NCI-H146 (cell line): ENCODE data around the gene PPHLN1.
"Not testable (repeated sequence)": the region's sequence is repeated elsewhere in the genome, so short reads cannot be mapped to it uniquely, and the experiment has no call there.

Experiments
- DNase-seq: peaks from one replicate; lab custom pipeline; 2025; lab: John Stamatoyannopoulos, UW

Gene PPHLN1

GRCh38 chr12:42322567-42322966 is 3.4 kb upstream of the PPHLN1 start:
- no peak for DNase-seq

DNA sequence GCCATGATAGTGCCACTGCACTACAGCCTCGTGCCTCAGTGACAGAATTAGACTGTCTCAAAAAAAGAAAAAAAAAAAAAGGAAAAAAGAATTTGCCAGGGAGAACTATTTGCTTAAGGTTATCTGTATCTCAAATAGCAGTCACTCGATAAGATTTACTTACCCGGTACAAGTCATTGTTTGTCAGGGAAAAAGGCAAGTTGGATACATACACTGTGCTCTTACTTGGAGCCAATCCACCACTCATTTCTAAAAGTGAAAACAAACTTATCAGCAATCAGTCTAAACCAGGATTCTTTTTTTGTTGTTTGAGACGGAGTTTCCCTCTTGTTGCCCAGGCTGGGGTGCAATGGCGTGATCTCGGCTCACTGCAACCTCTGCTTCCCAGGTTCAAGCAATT is 2.1 kb upstream of the PPHLN1 start:
- no peak for DNase-seq

DNA sequence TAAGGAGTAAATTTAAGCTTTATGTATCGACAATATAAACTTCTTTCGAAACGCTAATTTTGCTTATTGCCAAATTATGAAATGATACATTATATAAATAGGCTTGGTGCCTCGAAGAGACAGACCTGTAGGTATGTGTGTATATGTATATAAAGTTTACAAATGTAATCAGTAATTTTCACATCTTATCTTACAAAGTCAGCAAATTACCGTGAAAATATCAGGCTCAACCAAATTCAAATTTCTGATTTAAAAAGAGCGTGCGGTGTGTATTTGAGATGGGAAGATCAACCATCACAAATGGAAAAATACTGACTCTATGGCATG is 678 bp upstream of the PPHLN1 start:
- no peak for DNase-seq

DNA sequence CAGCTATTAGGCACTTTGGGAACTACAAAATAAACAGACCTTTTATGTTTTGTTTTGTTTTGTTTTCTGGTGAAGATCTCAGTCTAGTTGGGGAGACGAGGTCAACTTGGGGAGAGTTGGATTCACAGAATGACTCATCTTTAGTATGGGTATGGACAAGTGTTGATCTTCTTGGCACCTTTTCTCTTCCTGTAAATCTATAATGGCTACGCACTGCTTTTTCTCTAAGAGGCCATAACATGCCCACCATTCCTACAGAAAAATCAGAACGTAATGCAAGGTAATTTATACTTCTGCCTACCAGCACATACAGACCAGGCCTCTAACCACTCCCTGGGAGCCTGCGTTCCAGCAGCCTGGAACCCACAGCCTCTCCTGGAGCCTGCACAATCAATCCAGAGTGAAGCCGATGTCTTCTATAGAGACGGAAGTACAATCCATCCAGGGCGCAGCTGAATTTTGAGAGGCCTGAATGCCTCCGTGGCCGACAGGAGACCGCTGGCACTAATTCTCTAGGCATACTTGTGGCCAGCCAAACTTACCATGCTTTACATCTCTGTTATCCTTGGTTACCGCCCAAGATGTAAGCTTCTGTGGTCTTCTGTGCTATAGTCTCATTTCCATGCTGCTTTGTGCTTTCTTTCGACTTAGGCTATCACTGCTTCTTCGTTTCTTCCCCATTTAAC is 717 bp downstream of the PPHLN1 start:
- peak; percentile 36 for DNase-seq

GRCh38 chr12:42327227-42327590 is 1.2 kb downstream of the PPHLN1 start:
- DNase-seq: no peak

DNA sequence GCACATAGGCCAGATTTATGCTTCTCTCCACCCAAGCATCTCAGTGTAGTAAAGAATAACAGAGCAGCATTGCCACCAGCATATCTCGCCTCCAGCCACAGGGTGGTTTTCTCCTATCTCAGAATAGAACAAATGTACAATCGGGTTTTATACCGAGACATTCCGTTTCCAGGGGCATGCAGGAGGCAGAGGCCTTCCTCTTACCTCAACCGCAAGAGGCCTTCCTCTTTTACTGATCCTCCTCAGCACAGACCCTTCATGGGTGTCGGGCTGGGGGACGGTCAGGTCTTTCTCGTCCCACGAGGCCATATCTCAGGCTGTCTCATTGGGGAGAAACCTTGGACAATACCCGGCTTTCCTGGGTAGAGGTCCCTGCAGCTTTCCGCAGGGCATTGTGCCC is 4.1 kb downstream of the PPHLN1 start:
- not testable (repeated sequence) for DNase-seq

GRCh38 chr12:42332301-42333285 is 6.6 kb downstream of the PPHLN1 start:
- peak; percentile 28 for DNase-seq

DNA sequence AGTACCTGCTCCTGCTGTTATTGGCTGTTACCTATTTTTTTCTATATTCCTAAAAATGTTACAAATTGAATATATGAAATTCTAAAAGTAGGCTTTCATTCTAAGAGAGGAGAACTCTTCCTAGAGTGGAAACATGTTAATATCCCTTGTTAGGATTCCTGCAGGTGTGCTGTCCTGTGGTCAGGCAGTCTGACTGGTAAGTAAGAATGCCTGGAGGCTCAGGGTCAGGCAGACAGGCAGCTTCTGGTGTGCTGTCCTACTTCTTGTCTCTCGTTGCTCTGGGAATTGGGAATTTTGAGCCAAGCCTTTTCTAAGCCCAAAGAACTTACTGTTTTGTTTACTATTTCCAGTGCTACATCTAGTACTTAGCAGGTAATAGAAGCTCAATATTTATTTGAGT is 10.3 kb downstream of the PPHLN1 start:
- DNase-seq: no peak

DNA sequence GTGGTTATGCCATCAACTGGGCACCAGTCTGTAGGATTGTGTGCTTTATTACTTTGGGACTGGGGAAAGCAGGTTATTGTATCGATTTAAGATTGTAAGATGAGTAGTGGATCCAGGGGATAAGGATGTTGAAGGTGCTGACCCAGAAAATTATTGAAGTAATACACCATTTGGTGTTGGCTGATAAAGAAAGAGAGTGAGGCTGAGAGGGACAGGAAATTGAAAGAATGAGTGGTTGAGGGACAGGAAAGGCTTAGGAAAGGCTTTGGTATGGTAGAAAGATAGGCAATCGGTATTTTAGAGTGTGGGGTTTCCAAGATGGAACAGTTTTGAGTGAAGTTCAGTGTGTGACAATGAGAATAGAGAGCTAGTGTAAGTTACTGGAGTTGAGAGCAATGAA is 12.3 kb downstream of the PPHLN1 start:
- no peak for DNase-seq

DNA sequence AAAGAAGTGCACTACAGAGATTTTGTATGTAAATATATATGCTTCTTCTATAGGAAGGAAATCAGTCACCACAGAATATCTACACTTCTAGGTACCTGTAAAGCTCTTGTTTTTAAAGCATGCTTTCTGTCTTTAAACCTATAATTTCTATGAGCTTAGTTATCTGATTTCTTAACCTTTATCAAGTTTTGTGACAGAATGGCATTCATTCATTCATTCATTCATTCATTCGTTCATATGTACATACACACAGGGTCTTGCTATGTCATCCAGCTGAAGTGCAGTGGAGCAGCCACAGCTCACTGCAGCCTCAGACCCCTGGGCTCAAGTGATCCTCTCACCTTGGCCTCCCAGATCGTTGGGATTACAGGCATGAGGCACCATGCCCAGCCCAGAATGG is 16.1 kb downstream of the PPHLN1 start:
- no peak for DNase-seq

DNA sequence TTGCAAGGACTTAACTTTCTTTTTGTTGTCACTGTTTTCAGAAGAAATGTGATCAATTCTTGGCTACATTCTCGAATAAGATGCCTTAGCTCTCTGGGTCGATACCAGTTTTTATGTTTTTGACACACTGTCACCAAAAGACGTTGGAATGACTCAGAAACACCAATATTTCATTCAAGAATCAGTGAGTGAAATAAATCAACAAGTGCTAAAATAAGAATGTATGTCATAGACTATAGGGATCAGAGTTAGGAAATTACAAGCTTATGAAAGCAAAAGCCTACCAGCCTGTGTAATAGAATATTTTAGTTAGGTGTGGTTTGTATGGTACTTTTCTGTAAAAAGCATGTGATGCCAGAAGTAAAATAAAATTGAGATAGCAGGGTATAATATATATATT is 17.8 kb downstream of the PPHLN1 start:
- DNase-seq: no peak

DNA sequence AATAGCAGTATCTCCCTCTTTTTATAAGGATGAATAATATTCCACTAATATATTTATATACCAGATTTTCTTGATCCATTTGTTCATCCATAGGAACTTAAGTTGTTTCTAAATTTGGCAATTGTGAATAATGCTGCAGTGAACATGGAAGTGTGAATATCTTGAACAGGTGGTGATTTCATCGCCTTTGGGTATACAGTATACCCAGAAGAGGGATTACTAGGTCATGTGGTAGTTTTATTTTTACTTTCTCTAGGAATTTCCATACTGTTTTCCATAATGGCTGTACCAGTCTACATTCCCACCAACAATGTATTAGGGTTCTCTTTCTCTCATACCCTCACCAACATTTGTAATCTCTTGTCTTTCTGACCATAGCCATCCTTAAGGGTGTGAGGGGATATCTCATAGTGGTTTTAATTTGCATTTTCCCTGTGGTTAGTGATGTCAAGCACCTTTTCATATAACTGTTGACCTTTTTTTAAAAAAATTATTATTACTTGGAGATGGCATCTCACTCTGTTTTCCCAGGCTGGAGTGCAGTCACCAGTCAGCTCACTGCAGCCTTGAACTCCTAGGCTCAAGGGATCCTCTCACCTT is 20.5 kb downstream of the PPHLN1 start:
- no peak for DNase-seq

GRCh38 chr12:42349119-42350020 is 23.4 kb downstream of the PPHLN1 start:
- DNase-seq: not testable (repeated sequence)

DNA sequence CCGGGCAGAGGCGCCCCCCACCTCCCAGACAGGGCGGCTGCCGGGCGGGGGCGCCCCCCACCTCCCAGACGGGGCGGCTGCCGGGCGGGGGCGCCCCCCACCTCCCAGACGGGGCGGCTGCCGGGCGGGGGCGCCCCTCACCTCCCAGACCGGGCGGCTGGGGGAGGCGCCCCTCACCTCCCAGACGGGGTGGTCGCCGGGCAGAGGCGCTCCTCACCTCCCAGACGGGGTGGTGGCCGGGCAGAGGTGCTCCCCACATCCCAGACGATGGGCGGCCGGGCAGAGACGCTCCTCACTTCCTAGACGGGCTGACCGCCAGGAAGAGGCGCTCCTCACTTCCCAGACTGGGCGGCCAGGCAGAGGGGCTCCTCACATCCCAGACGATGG is 24.0 kb downstream of the PPHLN1 start:
- not testable (repeated sequence) for DNase-seq

GRCh38 chr12:42356344-42356743 is 30.4 kb downstream of the PPHLN1 start:
- no peak for DNase-seq

DNA sequence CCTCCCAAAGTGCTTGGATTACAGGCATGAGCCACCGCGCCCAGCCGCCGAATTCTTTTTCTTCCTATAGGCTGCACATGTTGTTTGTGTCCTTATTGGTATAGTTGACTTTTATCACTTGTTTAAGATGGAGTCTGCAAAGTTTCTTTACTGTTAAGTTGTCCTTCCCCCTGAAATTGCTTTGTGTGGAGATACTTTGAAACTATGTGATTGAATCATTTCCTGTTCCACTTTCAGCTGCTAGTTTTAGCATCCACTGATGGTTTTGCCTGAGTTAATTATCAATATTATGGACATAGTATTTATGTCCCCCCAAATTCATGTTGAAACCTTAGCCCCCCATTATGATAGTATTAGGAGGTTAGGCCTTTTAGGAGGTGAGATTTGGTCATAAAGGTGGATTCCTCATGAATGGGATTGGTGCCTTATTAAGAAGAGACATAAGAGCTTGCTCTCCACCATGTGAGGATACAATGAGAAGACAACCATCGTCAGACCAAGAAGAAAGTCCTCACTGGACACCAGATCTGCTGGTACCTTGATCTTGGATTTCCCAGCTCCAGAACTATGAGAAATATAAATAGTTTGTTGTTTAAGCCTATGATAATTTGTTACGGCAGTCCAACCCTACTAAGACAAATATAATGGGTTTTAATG is 34.9 kb downstream of the PPHLN1 start:
- DNase-seq: no peak

- no peak for DNase-seq
Observed at GRCh38 chr12:42361909-42362646, 36.1 kb downstream of the PPHLN1 start.

- DNase-seq: no peak
Observed at GRCh38 chr12:42362647-42363260, 36.8 kb downstream of the PPHLN1 start.

GRCh38 chr12:42364692-42365091 is 38.7 kb downstream of the PPHLN1 start:
- no peak for DNase-seq

DNA sequence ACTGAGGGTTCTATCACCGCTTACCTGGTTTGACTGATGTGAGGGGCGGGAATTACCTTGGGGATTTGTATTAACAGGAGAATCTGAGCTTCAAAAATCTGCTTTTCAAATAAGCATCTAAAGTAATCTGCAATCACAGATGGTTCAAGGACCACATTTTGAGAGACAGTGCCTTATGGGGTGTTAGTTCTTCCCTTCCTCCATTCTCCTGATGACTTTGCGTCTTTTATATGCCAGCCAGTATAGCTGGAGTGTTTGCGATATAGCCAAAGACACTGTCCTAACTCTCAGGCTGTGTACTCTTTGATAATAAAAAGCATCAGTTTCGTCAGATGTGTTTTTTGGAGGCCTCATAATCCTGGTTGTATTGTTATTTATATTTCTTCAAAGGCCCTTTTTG is 39.5 kb downstream of the PPHLN1 start:
- DNase-seq: no peak
